CD14-positive monocyte (primary cell): ENCODE measurements around the gene TMED9. TPM values are rescaled to one million over a fixed set of nuclear protein-coding genes. Genes with fewer than 3 reads are reported as not detected.
A peak's percentile ranks its signal among the peaks of the same experiment; 100 is the strongest.

ENCODE experiments used
- DNase-seq, 3 donors: peaks; one replicate each; pipeline ENCODE4 v3.0.0-alpha.2; 2011 to 2022
- H2AFZ ChIP-seq: 2 replicates; pipeline ENCODE4 v1.6.0; 2012; ENCODE audit warnings: mild to moderate bottlenecking, low read depth, low read length, inconsistent platforms; ENCODE audit not compliant: insufficient read depth, poor library complexity, severe bottlenecking
- H3K27ac ChIP-seq, 2 donors: 1 replicate in 1 of 2; 2 replicates in 1 of 2; pipeline ENCODE4 v1.5.1; 2012 to 2013; ENCODE audit warnings: low read length in 2 of 2, control low read depth in 1 of 2, inconsistent platforms in 1 of 2, low read depth in 1 of 2, mild to moderate bottlenecking in 1 of 2
- H3K27me3 ChIP-seq, 2 donors: one replicate each; pipeline versions ENCODE4 v1.6.0 to v1.6.1; 2011 to 2013; ENCODE audit warnings: low read length in 2 of 2; ENCODE audit not compliant: control insufficient read depth in 2 of 2, insufficient read depth in 2 of 2
- H3K36me3 ChIP-seq, 2 donors: replicated peaks in 1 of 2; 1 replicate in 1 of 2; 2 replicates in 1 of 2; pipeline versions ENCODE4 v1.5.1 to v1.6.1; 2012 to 2013; ENCODE audit warnings: low read length in 2 of 2, control low read depth in 1 of 2, inconsistent platforms in 1 of 2, mild to moderate bottlenecking in 1 of 2; ENCODE audit not compliant: insufficient read depth in 2 of 2, control insufficient read depth in 1 of 2
- H3K4me1 ChIP-seq, 2 donors: 1 replicate in 1 of 2; 2 replicates in 1 of 2; pipeline versions ENCODE4 v1.5.1 to v1.6.1; 2012 to 2013; ENCODE audit warnings: low read length in 2 of 2, control low read depth in 1 of 2, inconsistent platforms in 1 of 2, mild to moderate bottlenecking in 1 of 2, moderate library complexity in 1 of 2; ENCODE audit not compliant: insufficient read depth in 2 of 2, control insufficient read depth in 1 of 2
- H3K4me2 ChIP-seq: replicated peaks from 2 replicates; pipeline ENCODE3; 2012; ENCODE audit warnings: low read length, moderate library complexity, mild to moderate bottlenecking; ENCODE audit not compliant: poor library complexity, severe bottlenecking; ENCODE audit errors: extremely low read depth
- H3K4me3 ChIP-seq, 3 experiments: fragments of 200-600 bp in 1 of 3; sonication (generic) in 1 of 3; replicated peaks in 1 of 3; 1 replicate in 2 of 3; 2 replicates in 1 of 3; pipeline ENCODE4 v1.5.1; 2011 to 2013; ENCODE audit warnings: low read length in 3 of 3, mild to moderate bottlenecking in 3 of 3, control low read depth in 2 of 3, low read depth in 2 of 3, inconsistent platforms in 1 of 3, moderate library complexity in 1 of 3
- H3K79me2 ChIP-seq: 2 replicates; pipeline ENCODE4 v1.6.0; 2012; ENCODE audit warnings: mild to moderate bottlenecking, control low read depth, inconsistent platforms, low read length, moderate library complexity; ENCODE audit not compliant: insufficient read depth
- H3K9ac ChIP-seq: 2 replicates; pipeline ENCODE4 v1.6.0; 2017; ENCODE audit warnings: low read length, mild to moderate bottlenecking; ENCODE audit not compliant: insufficient read depth, poor library complexity, severe bottlenecking
- H3K9me3 ChIP-seq, 2 donors: replicated peaks in 1 of 2; 1 replicate in 1 of 2; 2 replicates in 1 of 2; pipeline versions ENCODE4 v1.5.1 to v1.6.1; 2012 to 2013; ENCODE audit warnings: low read length in 2 of 2, control low read depth in 1 of 2; ENCODE audit not compliant: control insufficient read depth in 1 of 2, insufficient read depth in 1 of 2
- H4K20me1 ChIP-seq: 2 replicates; pipeline ENCODE4 v1.6.0; 2012; ENCODE audit warnings: mild to moderate bottlenecking, low read length, control low read depth, moderate library complexity; ENCODE audit not compliant: insufficient read depth
- H3K27ac Mint-ChIP-seq, 7 donors: one replicate each; pipeline ENCODE4 v1.8.0; 2020; ENCODE audit warnings: mild to moderate bottlenecking in 7 of 7, mixed read lengths in 7 of 7, moderate library complexity in 6 of 7, inconsistent platforms in 2 of 7
- H3K27me3 Mint-ChIP-seq, 3 donors: one replicate each; pipeline ENCODE4 v1.8.0; 2021 to 2022; ENCODE audit warnings: low read depth in 3 of 3, mild to moderate bottlenecking in 3 of 3, mixed read lengths in 3 of 3, moderate library complexity in 3 of 3, inconsistent platforms in 1 of 3
- H3K36me3 Mint-ChIP-seq, 2 donors: one replicate each; pipeline ENCODE4 v1.8.0; 2020; ENCODE audit warnings: mixed read lengths in 2 of 2, inconsistent platforms in 1 of 2, mild to moderate bottlenecking in 1 of 2
- H3K4me1 Mint-ChIP-seq: one replicate; pipeline ENCODE4 v1.8.0; 2020; ENCODE audit warnings: mild to moderate bottlenecking, mixed read lengths
- H3K4me3 Mint-ChIP-seq, 2 donors: one replicate each; pipeline ENCODE4 v1.8.0; 2020; ENCODE audit warnings: mild to moderate bottlenecking in 2 of 2, mixed read lengths in 2 of 2, moderate library complexity in 1 of 2
- H3K9me3 Mint-ChIP-seq, 7 donors: one replicate each; pipeline ENCODE4 v1.8.0; 2020 to 2022; ENCODE audit warnings: mixed read lengths in 7 of 7, mild to moderate bottlenecking in 6 of 7, moderate library complexity in 6 of 7, inconsistent platforms in 2 of 7
- WGBS: methylation state at CpG from one replicate; pipeline ENCODE4 v1.1.5; 2013; ENCODE audit warnings: missing lambda C conversion rate; ENCODE audit not compliant: insufficient coverage; 5-methylcytosine and 5-hydroxymethylcytosine counted together
- intact Hi-C, 2 donors: fragments of 100-400 bp; cut with micrococcal nuclease; formaldehyde crosslinking; loops; one replicate each; pipeline versions ENCODE4 v1.15.0 to v1.15.1; 2023
- polyA plus RNA-seq, 3 donors: library from polyadenylated mRNA; depleted of rRNA in 1 of 3; unstranded in 2 of 3; stranded (reverse) in 1 of 3; fragments of 300-500 nt in 2 of 3; fragments of >200 nt in 1 of 3; fragmentation: Illumina TruSeq in 2 of 3; gene quantifications; 1 replicate in 2 of 3; 2 replicates in 1 of 3; pipeline ENCODE4 v1.2.3, GENCODE V29; 2012 to 2021
- TF ChIP-seq, protein P1 (sequence below): fragments of 200-600 bp; IDR thresholded peaks from one replicate; pipeline ENCODE4 v1.8.0; 2022; ENCODE audit warnings: antibody characterized with exemption, mild to moderate bottlenecking

TMED9 gene
- polyA plus RNA-seq, 3 donors, result 98.2 to 150 (median 136) TPM

DNA sequence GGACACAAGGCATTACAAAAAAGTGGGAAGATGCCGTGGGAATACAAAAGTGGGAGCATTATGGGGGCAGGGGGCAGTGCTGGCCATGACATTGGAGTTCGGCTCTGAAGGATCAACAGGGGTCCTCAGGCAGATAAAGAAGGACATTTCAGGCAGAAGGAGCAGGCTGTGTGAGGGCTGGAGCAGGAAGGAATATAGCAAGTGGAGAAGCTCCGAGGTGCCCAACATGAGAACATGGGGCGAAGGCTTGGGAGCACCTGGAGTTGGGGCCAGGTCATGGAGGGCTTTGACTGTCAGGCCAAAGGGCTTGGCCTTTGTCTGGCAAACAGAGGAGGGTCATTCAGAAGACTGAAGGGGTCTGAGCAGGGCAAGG lies 10.4 kb downstream of the TMED9 start:
- H3K4me1 ChIP-seq, result peaks cover 19 to 23% of the 10 kb centered on the region in 2 donors
- intact Hi-C loops, result no loop called here

DNA sequence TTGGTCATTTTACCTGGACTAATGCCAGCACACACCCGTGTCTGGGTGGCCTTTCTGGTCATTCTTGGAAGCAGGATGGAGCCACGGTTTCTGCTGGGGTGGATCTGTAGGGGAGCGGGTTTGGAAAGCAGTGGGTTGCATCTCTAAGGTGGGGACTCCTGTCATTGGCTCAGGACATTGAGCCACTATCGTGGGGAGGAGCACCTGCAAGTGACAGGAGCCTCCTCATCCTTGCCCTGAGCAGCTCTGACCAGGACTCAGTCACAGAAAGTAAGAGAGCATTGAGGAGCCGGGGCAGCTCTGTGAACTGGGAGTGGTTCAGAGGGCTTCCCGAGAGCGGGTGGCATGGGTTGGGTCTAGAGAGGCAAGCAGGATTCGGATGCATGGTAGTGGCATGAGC lies 11.6 kb downstream of the TMED9 start:
- intact Hi-C loops, result no loop called here
- Histone ChIP-seq H3K4me3 (no peak overlapping the region), H3K79me2 (peaks cover 15% of the 10 kb centered on the region), H2AFZ (no peak overlapping the region), H3K36me3 (peaks cover 4 to 25% of the 10 kb centered on the region in 2 donors), H3K9ac (no peak overlapping the region), H3K4me2 (no peak overlapping the region), H3K27me3 (no peaks in the 10 kb centered on the region), H3K27ac (no peak overlapping the region), H4K20me1 (peaks cover 26% of the 10 kb centered on the region), H3K4me1 (peaks cover 17 to 23% of the 10 kb centered on the region in 2 donors), H3K9me3 (no peaks in the 10 kb centered on the region)
- no peak for DNase-seq
- Mint-ChIP-seq H3K27me3 (peaks cover 0 to 5% (median 3%) of the 10 kb centered on the region in 3 donors), H3K27ac (peak overlapping the region in 1 of 7 donors; percentile 6), H3K9me3 (peaks cover 0 to 2% (median 0%) of the 10 kb centered on the region in 7 donors), H3K36me3 (peaks cover 26 to 29% of the 10 kb centered on the region in 2 donors), H3K4me1 (peaks cover 25% of the 10 kb centered on the region), H3K4me3 (no peak overlapping the region)
- TF ChIP-seq, protein P1, sequence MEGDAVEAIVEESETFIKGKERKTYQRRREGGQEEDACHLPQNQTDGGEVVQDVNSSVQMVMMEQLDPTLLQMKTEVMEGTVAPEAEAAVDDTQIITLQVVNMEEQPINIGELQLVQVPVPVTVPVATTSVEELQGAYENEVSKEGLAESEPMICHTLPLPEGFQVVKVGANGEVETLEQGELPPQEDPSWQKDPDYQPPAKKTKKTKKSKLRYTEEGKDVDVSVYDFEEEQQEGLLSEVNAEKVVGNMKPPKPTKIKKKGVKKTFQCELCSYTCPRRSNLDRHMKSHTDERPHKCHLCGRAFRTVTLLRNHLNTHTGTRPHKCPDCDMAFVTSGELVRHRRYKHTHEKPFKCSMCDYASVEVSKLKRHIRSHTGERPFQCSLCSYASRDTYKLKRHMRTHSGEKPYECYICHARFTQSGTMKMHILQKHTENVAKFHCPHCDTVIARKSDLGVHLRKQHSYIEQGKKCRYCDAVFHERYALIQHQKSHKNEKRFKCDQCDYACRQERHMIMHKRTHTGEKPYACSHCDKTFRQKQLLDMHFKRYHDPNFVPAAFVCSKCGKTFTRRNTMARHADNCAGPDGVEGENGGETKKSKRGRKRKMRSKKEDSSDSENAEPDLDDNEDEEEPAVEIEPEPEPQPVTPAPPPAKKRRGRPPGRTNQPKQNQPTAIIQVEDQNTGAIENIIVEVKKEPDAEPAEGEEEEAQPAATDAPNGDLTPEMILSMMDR, result no peak
- 87% methylated on average over 8 of the region's 8 CpGs for WGBS

More for the DNA sequence above, 10.4 kb downstream of the TMED9 start:
- no peak overlapping the region for H3K4me2 ChIP-seq
- peaks cover 26 to 27% of the 10 kb centered on the region in 2 donors for H3K36me3 Mint-ChIP-seq
- H3K27me3 Mint-ChIP-seq, result peaks cover 0 to 5% (median 1%) of the 10 kb centered on the region in 3 donors
- no peak for DNase-seq
- H3K4me3 ChIP-seq, result no peak overlapping the region
- WGBS, result 96% methylated on average over 4 of the region's 4 CpGs
- H3K79me2 ChIP-seq, result peaks cover 15% of the 10 kb centered on the region
- H2AFZ ChIP-seq, result no peak overlapping the region
- no peak overlapping the region for H3K9ac ChIP-seq
- TF ChIP-seq, protein P1, result no peak
- H3K4me1 Mint-ChIP-seq, result peaks cover 30% of the 10 kb centered on the region
- H3K36me3 ChIP-seq, result peaks cover 4 to 25% of the 10 kb centered on the region in 2 donors
- peaks cover 0 to 2% (median 0%) of the 10 kb centered on the region in 7 donors for H3K9me3 Mint-ChIP-seq
- H3K4me3 Mint-ChIP-seq, result no peak overlapping the region
- H3K27me3 ChIP-seq, result no peaks in the 10 kb centered on the region
- peak overlapping the region in 1 of 7 donors; percentile 17 for H3K27ac Mint-ChIP-seq
- no peaks in the 10 kb centered on the region for H3K9me3 ChIP-seq
- no peak overlapping the region for H3K27ac ChIP-seq
- peaks cover 18% of the 10 kb centered on the region for H4K20me1 ChIP-seq
